ENCODE measurements around the gene SLC25A48.

Gene SLC25A48

GRCh38 chr5:135930029-135930948, 95.8 kb downstream of the SLC25A48 start (continued):
- TF ChIP-seq, protein P1, sequence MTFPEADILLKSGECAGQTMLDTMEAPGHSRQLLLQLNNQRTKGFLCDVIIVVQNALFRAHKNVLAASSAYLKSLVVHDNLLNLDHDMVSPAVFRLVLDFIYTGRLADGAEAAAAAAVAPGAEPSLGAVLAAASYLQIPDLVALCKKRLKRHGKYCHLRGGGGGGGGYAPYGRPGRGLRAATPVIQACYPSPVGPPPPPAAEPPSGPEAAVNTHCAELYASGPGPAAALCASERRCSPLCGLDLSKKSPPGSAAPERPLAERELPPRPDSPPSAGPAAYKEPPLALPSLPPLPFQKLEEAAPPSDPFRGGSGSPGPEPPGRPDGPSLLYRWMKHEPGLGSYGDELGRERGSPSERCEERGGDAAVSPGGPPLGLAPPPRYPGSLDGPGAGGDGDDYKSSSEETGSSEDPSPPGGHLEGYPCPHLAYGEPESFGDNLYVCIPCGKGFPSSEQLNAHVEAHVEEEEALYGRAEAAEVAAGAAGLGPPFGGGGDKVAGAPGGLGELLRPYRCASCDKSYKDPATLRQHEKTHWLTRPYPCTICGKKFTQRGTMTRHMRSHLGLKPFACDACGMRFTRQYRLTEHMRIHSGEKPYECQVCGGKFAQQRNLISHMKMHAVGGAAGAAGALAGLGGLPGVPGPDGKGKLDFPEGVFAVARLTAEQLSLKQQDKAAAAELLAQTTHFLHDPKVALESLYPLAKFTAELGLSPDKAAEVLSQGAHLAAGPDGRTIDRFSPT (tag by site-specific recombination; IDR thresholded peaks at IDR 0.05) = peak; percentile 67; the same call in 1 of the 2 replicates
- TF ChIP-seq SP3 (tag by site-specific recombination; IDR thresholded peaks at IDR 0.05) (peak; percentile 62), GLIS2 (tag by site-specific recombination; IDR thresholded peaks at IDR 0.05) (peak; percentile 73), ZNF214 (tag by site-specific recombination; IDR thresholded peaks at IDR 0.05; ENCODE audit: borderline replicate concordance) (no peak), ZNF600 (tag by site-specific recombination; IDR thresholded peaks at IDR 0.05) (peak; percentile 56; the same call in 1 of the 2 replicates), ZNF394 (tag by site-specific recombination; IDR thresholded peaks at IDR 0.05; ENCODE audit: borderline replicate concordance) (peak; percentile 48; the same call in 1 of the 2 replicates), ZNF549 (tag by site-specific recombination; IDR thresholded peaks at IDR 0.05) (0 out of 2 replicates have a peak, but pooled peaks have one; percentile 26), ZBTB26 (tag by site-specific recombination; optimal IDR thresholded peaks at IDR 0.05) (peak; percentile 92), ZBTB17 (tag by site-specific recombination; IDR thresholded peaks at IDR 0.05) (peak; percentile 67), ZNF660 (tag by site-specific recombination; IDR thresholded peaks at IDR 0.05) (peak; percentile 48), OSR2 (tag by site-specific recombination; IDR thresholded peaks at IDR 0.05) (peak; percentile 83), ZSCAN5A (tag by site-specific recombination; IDR thresholded peaks at IDR 0.05) (peak; percentile 85; the same call in 1 of the 2 replicates), YY1 (tag by site-specific recombination; IDR thresholded peaks at IDR 0.05) (peak; percentile 86), KLF10 (tag by site-specific recombination; IDR thresholded peaks at IDR 0.05) (peak; percentile 47; the same call in 1 of the 2 replicates), PATZ1 (tag by site-specific recombination; IDR thresholded peaks at IDR 0.05) (peak; percentile 75), ZBTB8A (tag by site-specific recombination; IDR thresholded peaks at IDR 0.05) (peak; percentile 91), ZNF501 (tag by site-specific recombination; IDR thresholded peaks at IDR 0.05) (peak; percentile 53; the same call in 1 of the 2 replicates), ZNF423 (tag by site-specific recombination; IDR thresholded peaks at IDR 0.05) (0 out of 2 replicates have a peak, but pooled peaks have one; percentile 32), ZXDB (tag by site-specific recombination; IDR thresholded peaks at IDR 0.05) (peak; percentile 86), SETDB1 (IDR thresholded peaks at IDR 0.05; ENCODE audit: insufficient read length, low read length) (no peak), ZNF398 (tag by site-specific recombination; IDR thresholded peaks at IDR 0.05) (peak; percentile 61), ZSCAN30 (tag by site-specific recombination; IDR thresholded peaks at IDR 0.05) (peak; percentile 81; the same call in 1 of the 2 replicates), HOXC10 (CRISPR knock-in tag; IDR thresholded peaks at IDR 0.05) (no peak), GLIS1 (tag by site-specific recombination; IDR thresholded peaks at IDR 0.05) (peak; percentile 62)
- TF ChIP-seq, protein P2, sequence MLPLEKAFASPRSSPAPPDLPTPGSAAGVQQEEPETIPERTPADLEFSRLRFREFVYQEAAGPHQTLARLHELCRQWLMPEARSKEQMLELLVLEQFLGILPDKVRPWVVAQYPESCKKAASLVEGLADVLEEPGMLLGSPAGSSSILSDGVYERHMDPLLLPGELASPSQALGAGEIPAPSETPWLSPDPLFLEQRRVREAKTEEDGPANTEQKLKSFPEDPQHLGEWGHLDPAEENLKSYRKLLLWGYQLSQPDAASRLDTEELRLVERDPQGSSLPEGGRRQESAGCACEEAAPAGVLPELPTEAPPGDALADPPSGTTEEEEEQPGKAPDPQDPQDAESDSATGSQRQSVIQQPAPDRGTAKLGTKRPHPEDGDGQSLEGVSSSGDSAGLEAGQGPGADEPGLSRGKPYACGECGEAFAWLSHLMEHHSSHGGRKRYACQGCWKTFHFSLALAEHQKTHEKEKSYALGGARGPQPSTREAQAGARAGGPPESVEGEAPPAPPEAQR (tag by site-specific recombination; IDR thresholded peaks at IDR 0.05) = no peak

All from HEK293 (cell line).